Tibial nerve (tissue), 4 donors: ENCODE measurements around the gene ICOS.

Experiments used
- CTCF ChIP-seq, 5 experiments: fragments of 200-600 bp in 3 of 5; fragments of 450-650 bp in 2 of 5; sonication (generic) in 3 of 5; IDR thresholded peaks; one replicate each; pipeline ENCODE4 v1.5.1; 2016 to 2019; ENCODE audit warnings: antibody characterized with exemption in 5 of 5, mild to moderate bottlenecking in 3 of 5, moderate library complexity in 2 of 5
- EP300 ChIP-seq, 2 donors: sonication (generic); formaldehyde crosslinking; IDR thresholded peaks; one replicate each; pipeline ENCODE4 v1.6.1; 2017; ENCODE audit warnings: antibody characterized with exemption in 2 of 2, mild to moderate bottlenecking in 1 of 2

GRCh38 chr2:204008352-204008751, 71.8 kb downstream of the ICOS start:
- TF ChIP-seq CTCF (IDR thresholded peaks at IDR 0.05) (no peak), EP300 (IDR thresholded peaks at IDR 0.05) (no peak)
